Measurements from ENCODE around the gene TEX29.

- TF ChIP-seq CTCF (IDR thresholded peaks at IDR 0.05) (no peak), EP300 (IDR thresholded peaks at IDR 0.05) (no peak), POLR2A (IDR thresholded peaks at IDR 0.05) (no peak)
Measured at GRCh38 chr13:111330066-111330610, 9.7 kb downstream of the TEX29 start.
